SK-N-SH treated with all-trans-retinoic acid at 6 μM for 48 hours (cell line): ENCODE data around the gene PRDM8.

ENCODE experiments used
- ATAC-seq: fragments of 200-7000 bp; cut with Tn5 transposase; 3 replicates; pipeline ENCODE4 v1.9.1; 2020; ENCODE audit warnings: mild to moderate bottlenecking, moderate library complexity
- BACH2 ChIP-seq: fragments of 250-450 bp; sonication (Bioruptor Pico); IDR thresholded peaks from 2 replicates; pipeline ENCODE4 v1.9.0; 2021; ENCODE audit warnings: mild to moderate bottlenecking, borderline replicate concordance
- CSDC2 ChIP-seq: fragments of 250-450 bp; sonication (Bioruptor Pico); IDR thresholded peaks from 2 replicates; pipeline ENCODE4 v1.5.0; 2020; ENCODE audit warnings: mild to moderate bottlenecking, moderate library complexity
- CSRNP3 ChIP-seq: fragments of 250-450 bp; sonication (Bioruptor Pico); IDR thresholded peaks from 2 replicates; pipeline ENCODE4 v1.5.1; 2021; ENCODE audit warnings: mild to moderate bottlenecking, moderate library complexity
- OSR1 ChIP-seq: fragments of 250-450 bp; sonication (Bioruptor Pico); IDR thresholded peaks from 2 replicates; pipeline ENCODE4 v1.8.0; 2022; ENCODE audit warnings: moderate library complexity, mild to moderate bottlenecking, inconsistent platforms
- PPARA ChIP-seq: fragments of 250-450 bp; sonication (Bioruptor Pico); IDR thresholded peaks from 2 replicates; pipeline ENCODE4 v1.5.0; 2020; ENCODE audit warnings: mild to moderate bottlenecking, borderline replicate concordance
- RARB ChIP-seq: fragments of 250-450 bp; sonication (Bioruptor Pico); IDR thresholded peaks from 2 replicates; pipeline ENCODE4 v1.8.0; 2021; ENCODE audit warnings: mild to moderate bottlenecking, moderate library complexity
- TCF4 ChIP-seq: fragments of 250-450 bp; sonication (Bioruptor Pico); IDR thresholded peaks from 2 replicates; pipeline ENCODE4 v1.8.0; 2021; ENCODE audit warnings: mild to moderate bottlenecking, moderate library complexity, borderline replicate concordance
- TOX ChIP-seq: fragments of 250-450 bp; sonication (Bioruptor Pico); IDR thresholded peaks from 2 replicates; pipeline ENCODE4 v1.8.0; 2021; ENCODE audit warnings: mild to moderate bottlenecking, moderate library complexity, borderline replicate concordance
- ZC3H10 ChIP-seq: fragments of 250-450 bp; sonication (Bioruptor Pico); IDR thresholded peaks from 2 replicates; pipeline ENCODE4 v1.5.1; 2021; ENCODE audit warnings: mild to moderate bottlenecking, moderate library complexity
- ZFP3 ChIP-seq: fragments of 250-450 bp; sonication (Bioruptor Pico); IDR thresholded peaks from 2 replicates; pipeline ENCODE4 v1.5.0; 2020; ENCODE audit warnings: mild to moderate bottlenecking, moderate library complexity
- ZFP30 ChIP-seq: fragments of 450-650 bp; formaldehyde crosslinking; IDR thresholded peaks from 2 replicates; pipeline ENCODE4 v1.5.0; 2022; ENCODE audit warnings: mild to moderate bottlenecking, moderate library complexity
- ZNF565 ChIP-seq: fragments of 450-650 bp; formaldehyde crosslinking; conservative IDR thresholded peaks from 2 replicates; pipeline ENCODE4 v1.5.0; 2020; ENCODE audit warnings: low read depth, mild to moderate bottlenecking, moderate library complexity
- ZNF70 ChIP-seq: fragments of 450-650 bp; formaldehyde crosslinking; IDR thresholded peaks from 2 replicates; pipeline ENCODE4 v1.5.0; 2020; ENCODE audit warnings: mild to moderate bottlenecking, moderate library complexity
- TF ChIP-seq, protein P1 (sequence below): fragments of 250-450 bp; sonication (Bioruptor Pico); IDR thresholded peaks from 2 replicates; pipeline ENCODE4 v1.8.0; 2021; ENCODE audit warnings: low read depth, mild to moderate bottlenecking, moderate library complexity, borderline replicate concordance
- TF ChIP-seq, protein P2 (sequence below): fragments of 250-450 bp; sonication (Bioruptor Pico); IDR thresholded peaks from 2 replicates; pipeline ENCODE4 v1.5.0; 2020; ENCODE audit warnings: mild to moderate bottlenecking, moderate library complexity
- TF ChIP-seq, protein P3 (sequence below): fragments of 250-450 bp; sonication (Bioruptor Pico); IDR thresholded peaks from 2 replicates; pipeline ENCODE4 v1.5.1; 2020; ENCODE audit warnings: low read depth, mild to moderate bottlenecking, moderate library complexity
- TF ChIP-seq, protein P4 (sequence below): fragments of 250-450 bp; sonication (Bioruptor Pico); IDR thresholded peaks from 2 replicates; pipeline ENCODE4 v1.8.0; 2020; ENCODE audit warnings: mild to moderate bottlenecking, moderate library complexity, borderline replicate concordance

Gene PRDM8

GRCh38 chr4:80215449-80216052 is 18.2 kb downstream of the PRDM8 start:
- peak; percentile 44; the same call in 2 of the 3 replicates for ATAC-seq
- TF ChIP-seq CSDC2 = no peak
- no peak for TF ChIP-seq TCF4 (CRISPR knock-in tag)
- TF ChIP-seq, protein P1, sequence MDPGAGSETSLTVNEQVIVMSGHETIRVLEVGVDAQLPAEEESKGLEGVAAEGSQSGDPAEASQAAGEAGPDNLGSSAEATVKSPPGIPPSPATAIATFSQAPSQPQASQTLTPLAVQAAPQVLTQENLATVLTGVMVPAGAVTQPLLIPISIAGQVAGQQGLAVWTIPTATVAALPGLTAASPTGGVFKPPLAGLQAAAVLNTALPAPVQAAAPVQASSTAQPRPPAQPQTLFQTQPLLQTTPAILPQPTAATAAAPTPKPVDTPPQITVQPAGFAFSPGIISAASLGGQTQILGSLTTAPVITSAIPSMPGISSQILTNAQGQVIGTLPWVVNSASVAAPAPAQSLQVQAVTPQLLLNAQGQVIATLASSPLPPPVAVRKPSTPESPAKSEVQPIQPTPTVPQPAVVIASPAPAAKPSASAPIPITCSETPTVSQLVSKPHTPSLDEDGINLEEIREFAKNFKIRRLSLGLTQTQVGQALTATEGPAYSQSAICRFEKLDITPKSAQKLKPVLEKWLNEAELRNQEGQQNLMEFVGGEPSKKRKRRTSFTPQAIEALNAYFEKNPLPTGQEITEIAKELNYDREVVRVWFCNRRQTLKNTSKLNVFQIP (CRISPR knock-in tag) = no peak
- no peak for TF ChIP-seq OSR1 (CRISPR knock-in tag)
- no peak for TF ChIP-seq ZFP30 (CRISPR knock-in tag)
- no peak for TF ChIP-seq ZFP3 (CRISPR knock-in tag)
- TF ChIP-seq BACH2 (CRISPR knock-in tag) = no peak
- TF ChIP-seq, protein P2, sequence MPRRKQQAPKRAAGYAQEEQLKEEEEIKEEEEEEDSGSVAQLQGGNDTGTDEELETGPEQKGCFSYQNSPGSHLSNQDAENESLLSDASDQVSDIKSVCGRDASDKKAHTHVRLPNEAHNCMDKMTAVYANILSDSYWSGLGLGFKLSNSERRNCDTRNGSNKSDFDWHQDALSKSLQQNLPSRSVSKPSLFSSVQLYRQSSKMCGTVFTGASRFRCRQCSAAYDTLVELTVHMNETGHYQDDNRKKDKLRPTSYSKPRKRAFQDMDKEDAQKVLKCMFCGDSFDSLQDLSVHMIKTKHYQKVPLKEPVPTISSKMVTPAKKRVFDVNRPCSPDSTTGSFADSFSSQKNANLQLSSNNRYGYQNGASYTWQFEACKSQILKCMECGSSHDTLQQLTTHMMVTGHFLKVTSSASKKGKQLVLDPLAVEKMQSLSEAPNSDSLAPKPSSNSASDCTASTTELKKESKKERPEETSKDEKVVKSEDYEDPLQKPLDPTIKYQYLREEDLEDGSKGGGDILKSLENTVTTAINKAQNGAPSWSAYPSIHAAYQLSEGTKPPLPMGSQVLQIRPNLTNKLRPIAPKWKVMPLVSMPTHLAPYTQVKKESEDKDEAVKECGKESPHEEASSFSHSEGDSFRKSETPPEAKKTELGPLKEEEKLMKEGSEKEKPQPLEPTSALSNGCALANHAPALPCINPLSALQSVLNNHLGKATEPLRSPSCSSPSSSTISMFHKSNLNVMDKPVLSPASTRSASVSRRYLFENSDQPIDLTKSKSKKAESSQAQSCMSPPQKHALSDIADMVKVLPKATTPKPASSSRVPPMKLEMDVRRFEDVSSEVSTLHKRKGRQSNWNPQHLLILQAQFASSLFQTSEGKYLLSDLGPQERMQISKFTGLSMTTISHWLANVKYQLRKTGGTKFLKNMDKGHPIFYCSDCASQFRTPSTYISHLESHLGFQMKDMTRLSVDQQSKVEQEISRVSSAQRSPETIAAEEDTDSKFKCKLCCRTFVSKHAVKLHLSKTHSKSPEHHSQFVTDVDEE (CRISPR knock-in tag) = no peak
- TF ChIP-seq TOX (CRISPR knock-in tag) = no peak
- no peak for TF ChIP-seq PPARA (CRISPR knock-in tag)
- no peak for TF ChIP-seq RARB (CRISPR knock-in tag)
- TF ChIP-seq, protein P3, sequence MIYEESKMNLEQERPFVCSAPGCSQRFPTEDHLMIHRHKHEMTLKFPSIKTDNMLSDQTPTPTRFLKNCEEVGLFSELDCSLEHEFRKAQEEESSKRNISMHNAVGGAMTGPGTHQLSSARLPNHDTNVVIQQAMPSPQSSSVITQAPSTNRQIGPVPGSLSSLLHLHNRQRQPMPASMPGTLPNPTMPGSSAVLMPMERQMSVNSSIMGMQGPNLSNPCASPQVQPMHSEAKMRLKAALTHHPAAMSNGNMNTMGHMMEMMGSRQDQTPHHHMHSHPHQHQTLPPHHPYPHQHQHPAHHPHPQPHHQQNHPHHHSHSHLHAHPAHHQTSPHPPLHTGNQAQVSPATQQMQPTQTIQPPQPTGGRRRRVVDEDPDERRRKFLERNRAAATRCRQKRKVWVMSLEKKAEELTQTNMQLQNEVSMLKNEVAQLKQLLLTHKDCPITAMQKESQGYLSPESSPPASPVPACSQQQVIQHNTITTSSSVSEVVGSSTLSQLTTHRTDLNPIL (CRISPR knock-in tag) = no peak
- TF ChIP-seq, protein P4, sequence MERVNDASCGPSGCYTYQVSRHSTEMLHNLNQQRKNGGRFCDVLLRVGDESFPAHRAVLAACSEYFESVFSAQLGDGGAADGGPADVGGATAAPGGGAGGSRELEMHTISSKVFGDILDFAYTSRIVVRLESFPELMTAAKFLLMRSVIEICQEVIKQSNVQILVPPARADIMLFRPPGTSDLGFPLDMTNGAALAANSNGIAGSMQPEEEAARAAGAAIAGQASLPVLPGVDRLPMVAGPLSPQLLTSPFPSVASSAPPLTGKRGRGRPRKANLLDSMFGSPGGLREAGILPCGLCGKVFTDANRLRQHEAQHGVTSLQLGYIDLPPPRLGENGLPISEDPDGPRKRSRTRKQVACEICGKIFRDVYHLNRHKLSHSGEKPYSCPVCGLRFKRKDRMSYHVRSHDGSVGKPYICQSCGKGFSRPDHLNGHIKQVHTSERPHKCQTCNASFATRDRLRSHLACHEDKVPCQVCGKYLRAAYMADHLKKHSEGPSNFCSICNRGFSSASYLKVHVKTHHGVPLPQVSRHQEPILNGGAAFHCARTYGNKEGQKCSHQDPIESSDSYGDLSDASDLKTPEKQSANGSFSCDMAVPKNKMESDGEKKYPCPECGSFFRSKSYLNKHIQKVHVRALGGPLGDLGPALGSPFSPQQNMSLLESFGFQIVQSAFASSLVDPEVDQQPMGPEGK (CRISPR knock-in tag) = no peak

- ATAC-seq = no peak
- no peak for TF ChIP-seq ZC3H10 (CRISPR knock-in tag)
- TF ChIP-seq OSR1 (CRISPR knock-in tag) = no peak
- no peak for TF ChIP-seq ZFP3 (CRISPR knock-in tag)
- TF ChIP-seq ZNF70 (CRISPR knock-in tag) = no peak
- no peak for TF ChIP-seq CSRNP3 (CRISPR knock-in tag)
- TF ChIP-seq CSDC2 = no peak
- TF ChIP-seq, protein P2 (CRISPR knock-in tag) = no peak
- TF ChIP-seq ZNF565 (CRISPR knock-in tag) = no peak
- TF ChIP-seq, all 23 proteins: peak for 0
Observed at GRCh38 chr4:80216100-80216761, 18.9 kb downstream of the PRDM8 start.
